ENCODE results near the gene RAD51B. TPM values are rescaled to one million over a fixed set of nuclear protein-coding genes. Genes with fewer than 3 reads are reported as not detected.

The RAD51B gene
- polyA plus RNA-seq, 1 donor (not counting 4 experiments of a cell fraction or from before 2014, with no cell fraction given), result 13.3 TPM

DNA sequence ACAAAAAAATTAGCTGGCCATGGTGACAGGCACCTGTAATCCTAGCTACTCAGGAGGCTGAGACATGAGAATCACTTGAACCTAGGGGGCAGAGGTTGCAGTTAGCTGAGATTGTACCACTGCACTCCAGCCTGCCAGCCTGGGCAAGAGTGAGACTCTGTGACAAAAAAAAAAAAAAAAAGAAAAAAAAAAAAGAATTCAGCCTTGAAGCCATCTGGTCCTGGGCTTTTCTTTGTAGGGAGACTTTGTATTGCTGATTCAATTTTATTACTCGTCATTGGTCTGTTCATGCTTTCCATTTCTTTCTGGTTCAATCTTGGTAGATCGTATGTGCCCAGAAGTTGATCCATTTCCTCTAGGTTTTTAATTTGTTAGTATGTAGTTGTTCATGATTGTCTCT lies 243.1 kb downstream of the RAD51B start:
- H3K27ac ChIP-seq (ENCODE audit: control insufficient read depth, insufficient read depth, low read length), result no peak overlapping the region
- dilution Hi-C loops (cut with MboI; ENCODE audit: extremely low pct_ligation_motif_present, low sequenced_read_pairs), result no loop called here
- no peaks in the 10 kb centered on the region for H3K9me1 ChIP-seq (ENCODE audit: control insufficient read depth, extremely low read depth, insufficient read depth, low read length)
- H3K79me2 ChIP-seq (ENCODE audit: control insufficient read depth, insufficient read depth, low read length), result no peaks in the 10 kb centered on the region
- DNase-seq (ENCODE audit: low read depth, low spot score) (no peak), FAIRE-seq (no peak)
- TF ChIP-seq, protein P1, sequence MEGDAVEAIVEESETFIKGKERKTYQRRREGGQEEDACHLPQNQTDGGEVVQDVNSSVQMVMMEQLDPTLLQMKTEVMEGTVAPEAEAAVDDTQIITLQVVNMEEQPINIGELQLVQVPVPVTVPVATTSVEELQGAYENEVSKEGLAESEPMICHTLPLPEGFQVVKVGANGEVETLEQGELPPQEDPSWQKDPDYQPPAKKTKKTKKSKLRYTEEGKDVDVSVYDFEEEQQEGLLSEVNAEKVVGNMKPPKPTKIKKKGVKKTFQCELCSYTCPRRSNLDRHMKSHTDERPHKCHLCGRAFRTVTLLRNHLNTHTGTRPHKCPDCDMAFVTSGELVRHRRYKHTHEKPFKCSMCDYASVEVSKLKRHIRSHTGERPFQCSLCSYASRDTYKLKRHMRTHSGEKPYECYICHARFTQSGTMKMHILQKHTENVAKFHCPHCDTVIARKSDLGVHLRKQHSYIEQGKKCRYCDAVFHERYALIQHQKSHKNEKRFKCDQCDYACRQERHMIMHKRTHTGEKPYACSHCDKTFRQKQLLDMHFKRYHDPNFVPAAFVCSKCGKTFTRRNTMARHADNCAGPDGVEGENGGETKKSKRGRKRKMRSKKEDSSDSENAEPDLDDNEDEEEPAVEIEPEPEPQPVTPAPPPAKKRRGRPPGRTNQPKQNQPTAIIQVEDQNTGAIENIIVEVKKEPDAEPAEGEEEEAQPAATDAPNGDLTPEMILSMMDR (optimal IDR thresholded peaks at IDR 0.05 in 1 of 3, IDR thresholded peaks at IDR 0.05 in 1 of 3, conservative IDR thresholded peaks at IDR 0.05 in 1 of 3; ENCODE audit: extremely low read depth in 1 of 3, insufficient read depth in 2 of 3, low read length in 3 of 3), result no peak
- no peak for TF ChIP-seq EZH2 (IDR thresholded peaks at IDR 0.05; ENCODE audit: low read length)
- no peak overlapping the region for H3K4me2 ChIP-seq (ENCODE audit: control insufficient read depth, extremely low read depth, insufficient read depth, low read depth, low read length)
- H3K4me3 ChIP-seq (ENCODE audit: control insufficient read depth in 2 of 3, extremely low read depth in 1 of 3, insufficient read depth in 2 of 3, low read depth in 1 of 3, low read length in 3 of 3), result no peak overlapping the region
- H4K20me1 ChIP-seq (ENCODE audit: control insufficient read depth, extremely low read depth, insufficient read depth, low read length), result no peaks in the 10 kb centered on the region
- no peaks in the 10 kb centered on the region for H3K9me3 ChIP-seq (ENCODE audit: control insufficient read depth, low read depth, low read length)
- H3K27me3 ChIP-seq (ENCODE audit: control insufficient read depth, extremely low read depth, insufficient read depth, low read length), result no peaks in the 10 kb centered on the region
- H3K4me1 ChIP-seq (ENCODE audit: control insufficient read depth, extremely low read depth, insufficient read depth, low read length), result no peaks in the 10 kb centered on the region
- no peaks in the 10 kb centered on the region for H3K36me3 ChIP-seq (ENCODE audit: control insufficient read depth in 2 of 2, extremely low read depth in 1 of 2, insufficient read depth in 2 of 2, low read length in 2 of 2)
- no peak overlapping the region for H3K9ac ChIP-seq (ENCODE audit: control insufficient read depth, extremely low read depth, insufficient read depth, low read length)
- no peak overlapping the region for H2AFZ ChIP-seq (ENCODE audit: control insufficient read depth, low read length)

DNA sequence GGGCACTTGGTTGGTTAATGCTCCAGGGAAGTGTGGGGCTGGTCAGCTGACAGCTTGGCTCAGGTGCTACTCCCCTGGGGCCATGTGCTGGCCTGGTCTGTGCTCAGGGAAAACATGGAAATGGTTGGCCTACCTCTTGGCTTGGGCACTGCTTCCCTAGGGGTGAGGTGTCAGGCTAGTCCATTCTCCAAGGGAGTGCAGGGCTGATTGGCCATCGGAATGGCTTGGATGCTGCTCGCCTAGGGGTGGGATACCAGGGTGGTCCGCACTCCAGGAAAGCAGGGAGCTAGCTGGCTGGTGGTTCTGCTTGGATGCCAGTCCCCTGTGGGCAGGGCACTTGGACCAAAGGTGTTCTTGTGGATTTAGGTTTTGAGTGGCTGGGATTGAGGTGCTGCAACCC lies 245.7 kb downstream of the RAD51B start:
- Histone ChIP-seq H3K9me1 (ENCODE audit: control insufficient read depth, extremely low read depth, insufficient read depth, low read length) (no peaks in the 10 kb centered on the region), H3K9ac (ENCODE audit: control insufficient read depth, extremely low read depth, insufficient read depth, low read length) (no peak overlapping the region), H3K27ac (ENCODE audit: control insufficient read depth, insufficient read depth, low read length) (no peak overlapping the region), H3K4me1 (ENCODE audit: control insufficient read depth, extremely low read depth, insufficient read depth, low read length) (no peaks in the 10 kb centered on the region), H3K9me3 (ENCODE audit: control insufficient read depth, low read depth, low read length) (peaks cover 2% of the 10 kb centered on the region), H3K36me3 (ENCODE audit: control insufficient read depth in 2 of 2, extremely low read depth in 1 of 2, insufficient read depth in 2 of 2, low read length in 2 of 2) (no peaks in the 10 kb centered on the region), H2AFZ (ENCODE audit: control insufficient read depth, low read length) (no peak overlapping the region), H3K4me2 (ENCODE audit: control insufficient read depth, extremely low read depth, insufficient read depth, low read depth, low read length) (no peak overlapping the region), H3K4me3 (ENCODE audit: control insufficient read depth in 2 of 3, extremely low read depth in 1 of 3, insufficient read depth in 2 of 3, low read depth in 1 of 3, low read length in 3 of 3) (no peak overlapping the region), H4K20me1 (ENCODE audit: control insufficient read depth, extremely low read depth, insufficient read depth, low read length) (no peaks in the 10 kb centered on the region), H3K79me2 (ENCODE audit: control insufficient read depth, insufficient read depth, low read length) (no peaks in the 10 kb centered on the region), H3K27me3 (ENCODE audit: control insufficient read depth, extremely low read depth, insufficient read depth, low read length) (no peaks in the 10 kb centered on the region)
- DNase-seq (ENCODE audit: low read depth, low spot score) (no peak), FAIRE-seq (no peak)
- TF ChIP-seq, protein P1 (optimal IDR thresholded peaks at IDR 0.05 in 1 of 3, IDR thresholded peaks at IDR 0.05 in 1 of 3, conservative IDR thresholded peaks at IDR 0.05 in 1 of 3; ENCODE audit: extremely low read depth in 1 of 3, insufficient read depth in 2 of 3, low read length in 3 of 3), result no peak
- no peak for TF ChIP-seq EZH2 (IDR thresholded peaks at IDR 0.05; ENCODE audit: low read length)
- dilution Hi-C loops (cut with MboI; ENCODE audit: extremely low pct_ligation_motif_present, low sequenced_read_pairs), result no loop called here

Data from keratinocyte (primary cell).